Liver (tissue), 9 donors: Measurements from ENCODE around the gene C1orf210. TPM values are rescaled to one million over a fixed set of nuclear protein-coding genes. Genes with fewer than 3 reads are reported as not detected.

ENCODE experiments used
- DNase-seq: peaks from one replicate; pipeline ENCODE4 v3.0.0-alpha.2; 2017; ENCODE audit warnings: low spot score
- H3K27ac ChIP-seq, 2 donors: one replicate each; pipeline ENCODE4 v1.7.0; 2013; ENCODE audit warnings: inconsistent platforms in 2 of 2, low read length in 2 of 2, control low read depth in 1 of 2, low read depth in 1 of 2, mild to moderate bottlenecking in 1 of 2
- H3K27me3 ChIP-seq, 4 donors: one replicate each; pipeline versions ENCODE4 v1.6.1 to v1.7.0; 2013; ENCODE audit warnings: low read length in 3 of 4, inconsistent platforms in 1 of 4, mild to moderate bottlenecking in 1 of 4, moderate library complexity in 1 of 4; ENCODE audit not compliant: control insufficient read depth in 4 of 4, insufficient read depth in 4 of 4
- H3K36me3 ChIP-seq, 4 donors: one replicate each; pipeline versions ENCODE4 v1.6.1 to v1.7.0; 2013; ENCODE audit warnings: low read length in 3 of 4, mild to moderate bottlenecking in 3 of 4, low read depth in 1 of 4, moderate library complexity in 1 of 4; ENCODE audit not compliant: control insufficient read depth in 4 of 4, insufficient read depth in 3 of 4
- H3K4me1 ChIP-seq, 4 donors: one replicate each; pipeline versions ENCODE4 v1.6.1 to v1.7.0; 2013; ENCODE audit warnings: low read length in 3 of 4, mild to moderate bottlenecking in 3 of 4, moderate library complexity in 1 of 4; ENCODE audit not compliant: control insufficient read depth in 4 of 4, insufficient read depth in 4 of 4
- H3K4me3 ChIP-seq, 3 donors: one replicate each; pipeline versions ENCODE4 v1.6.1 to v1.7.0; 2013; ENCODE audit warnings: low read length in 3 of 3, control low read depth in 1 of 3, low read depth in 1 of 3, mild to moderate bottlenecking in 1 of 3
- H3K9ac ChIP-seq, 2 donors: one replicate each; pipeline ENCODE4 v1.7.0; 2013; ENCODE audit warnings: low read length in 2 of 2, mild to moderate bottlenecking in 2 of 2, moderate library complexity in 2 of 2, control low read depth in 1 of 2, low read depth in 1 of 2
- H3K9me3 ChIP-seq, 4 donors: one replicate each; pipeline versions ENCODE4 v1.6.1 to v1.7.0; 2013; ENCODE audit warnings: low read length in 3 of 4; ENCODE audit not compliant: control insufficient read depth in 4 of 4
- ATF3 ChIP-seq: IDR thresholded peaks from 2 replicates; pipeline ENCODE4 v1.6.1; 2016; ENCODE audit warnings: antibody characterized with exemption
- CTCF ChIP-seq: fragments of 150-350 bp; IDR thresholded peaks from 2 replicates; pipeline ENCODE4 v1.5.1; 2017; ENCODE audit warnings: improper control_type of control experiment, low read depth, low read length; ENCODE audit not compliant: missing input control
- EGR1 ChIP-seq, 2 donors: IDR thresholded peaks; 2 replicates each; pipeline ENCODE4 v1.6.1; 2016 to 2018; ENCODE audit warnings: antibody characterized with exemption in 2 of 2, low read depth in 2 of 2
- FOXA1 ChIP-seq: IDR thresholded peaks from 2 replicates; pipeline ENCODE4 v1.6.1; 2016; ENCODE audit warnings: antibody characterized with exemption
- FOXA2 ChIP-seq: IDR thresholded peaks from 2 replicates; pipeline ENCODE4 v1.6.1; 2016; ENCODE audit warnings: antibody characterized with exemption
- GABPA ChIP-seq, 2 donors: IDR thresholded peaks in 1 of 2; conservative IDR thresholded peaks in 1 of 2; 2 replicates each; pipeline ENCODE4 v1.6.1; 2016; ENCODE audit warnings: antibody characterized with exemption in 2 of 2, mild to moderate bottlenecking in 1 of 2, moderate library complexity in 1 of 2
- HNF4A ChIP-seq, 2 donors: conservative IDR thresholded peaks; 2 replicates each; pipeline ENCODE4 v1.6.1; 2016; ENCODE audit warnings: antibody characterized with exemption in 2 of 2, mild to moderate bottlenecking in 2 of 2
- HNF4G ChIP-seq: IDR thresholded peaks from 2 replicates; pipeline ENCODE4 v1.6.1; 2016; ENCODE audit warnings: antibody characterized with exemption
- JUND ChIP-seq, 2 donors: IDR thresholded peaks; 2 replicates each; pipeline ENCODE4 v1.6.1; 2016; ENCODE audit warnings: antibody characterized with exemption in 2 of 2
- NR2F2 ChIP-seq: IDR thresholded peaks from 2 replicates; pipeline ENCODE4 v1.6.1; 2016; ENCODE audit warnings: antibody characterized with exemption
- RAD21 ChIP-seq, 2 donors: IDR thresholded peaks; 2 replicates each; pipeline ENCODE4 v1.6.1; 2016; ENCODE audit warnings: antibody characterized with exemption in 2 of 2, mild to moderate bottlenecking in 2 of 2
- REST ChIP-seq: IDR thresholded peaks from 2 replicates; pipeline ENCODE4 v1.6.1; 2016; ENCODE audit warnings: antibody characterized with exemption, mild to moderate bottlenecking
- RXRA ChIP-seq, 2 donors: IDR thresholded peaks; 2 replicates each; pipeline ENCODE4 v1.6.1; 2017 to 2018; ENCODE audit warnings: antibody characterized with exemption in 2 of 2, mild to moderate bottlenecking in 1 of 2
- SP1 ChIP-seq: IDR thresholded peaks from 2 replicates; pipeline ENCODE4 v1.6.1; 2018; ENCODE audit warnings: antibody characterized with exemption, mild to moderate bottlenecking
- TAF1 ChIP-seq: conservative IDR thresholded peaks from 2 replicates; pipeline ENCODE4 v1.6.1; 2016; ENCODE audit warnings: antibody characterized with exemption, mild to moderate bottlenecking
- YY1 ChIP-seq: IDR thresholded peaks from 2 replicates; pipeline ENCODE4 v1.6.1; 2016; ENCODE audit warnings: antibody characterized with exemption, mild to moderate bottlenecking
- ZBTB33 ChIP-seq: IDR thresholded peaks from 2 replicates; pipeline ENCODE4 v1.6.1; 2016; ENCODE audit warnings: antibody characterized with exemption
- WGBS: extraction: QIAGEN DNeasy Blood & Tissue Kit; methylation state at CpG from one replicate; pipeline ENCODE4 v1.1.7; 2013; 5-methylcytosine and 5-hydroxymethylcytosine counted together
- polyA plus RNA-seq, 2 donors: library from polyadenylated mRNA; stranded (reverse) in 1 of 2; unstranded in 1 of 2; fragments of 200-250 nt in 1 of 2; fragments of >200 nt in 1 of 2; fragmentation: Nextera tagmentation in 1 of 2; extraction: Ambion mirVana in 1 of 2; gene quantifications; one replicate each; pipeline versions ENCODE4 v1.2.1 to v1.2.3, GENCODE V29; 2013 to 2015
- total RNA-seq, 2 donors: library from RNA; depleted of rRNA; stranded (reverse); fragments of >200 nt; gene quantifications; one replicate each; pipeline ENCODE4 v1.2.3, GENCODE V29; 2014
- donor health status: healthy.
- donor health status: healthy.
- donor health status: healthy.
- donor health status: healthy.
- donor health status: healthy.

C1orf210 gene
- total and polyA plus RNA-seq, 4 donors = 0.75 to 5.0 (median 1.2) TPM

GRCh38 chr1:43272576-43273571, 12.5 kb downstream of the C1orf210 start:
- TF ChIP-seq ZBTB33 = no peak
- TF ChIP-seq SP1 = no peak
- no peak for TF ChIP-seq YY1
- no peak for TF ChIP-seq ATF3
- no peak for TF ChIP-seq CTCF
- no peak for TF ChIP-seq GABPA (IDR thresholded peaks at IDR 0.05 in 1 of 2, conservative IDR thresholded peaks at IDR 0.05 in 1 of 2)
- TF ChIP-seq FOXA2 = no peak
- TF ChIP-seq RXRA (IDR thresholded peaks at IDR 0.05) = no peak
- no peak for TF ChIP-seq FOXA1
- TF ChIP-seq REST = no peak
- TF ChIP-seq RAD21 (IDR thresholded peaks at IDR 0.05) = no peak
- no peak for TF ChIP-seq EGR1 (IDR thresholded peaks at IDR 0.05; ENCODE audit: low read depth in 2 of 2)
- H3K4me1 ChIP-seq = peaks cover 8 to 27% (median 20%) of the 10 kb centered on the region in 4 donors

GRCh38 chr1:43272161-43272560, 13.2 kb downstream of the C1orf210 start:
- no peak for DNase-seq
- no peaks in the 10 kb centered on the region for H3K36me3 ChIP-seq
- H3K9ac ChIP-seq = no peak overlapping the region
- peaks cover 8 to 25% (median 19%) of the 10 kb centered on the region in 4 donors for H3K4me1 ChIP-seq
- no peak overlapping the region for H3K27ac ChIP-seq
- H3K9me3 ChIP-seq = no peaks in the 10 kb centered on the region
- no peak overlapping the region for H3K4me3 ChIP-seq
- WGBS = 87% methylated on average over 9 of the region's 9 CpGs
- peaks cover 0 to 2% (median 0%) of the 10 kb centered on the region in 4 donors for H3K27me3 ChIP-seq
- TF ChIP-seq HNF4A (conservative IDR thresholded peaks at IDR 0.05) (no peak), YY1 (no peak), REST (no peak), GABPA (IDR thresholded peaks at IDR 0.05 in 1 of 2, conservative IDR thresholded peaks at IDR 0.05 in 1 of 2) (no peak), FOXA2 (no peak), RAD21 (IDR thresholded peaks at IDR 0.05) (no peak), SP1 (no peak), JUND (IDR thresholded peaks at IDR 0.05) (no peak), RXRA (IDR thresholded peaks at IDR 0.05) (no peak), EGR1 (IDR thresholded peaks at IDR 0.05; ENCODE audit: low read depth in 2 of 2) (no peak), FOXA1 (no peak), NR2F2 (no peak), HNF4G (no peak), TAF1 (no peak)

More at GRCh38 chr1:43272576-43273571, 12.5 kb downstream of the C1orf210 start:
- no peaks in the 10 kb centered on the region for H3K36me3 ChIP-seq
- peaks cover 0 to 2% (median 0%) of the 10 kb centered on the region in 4 donors for H3K27me3 ChIP-seq
- no peak overlapping the region for H3K27ac ChIP-seq
- DNase-seq = no peak
- H3K9me3 ChIP-seq = no peaks in the 10 kb centered on the region
- 98% methylated on average over 46 of the region's 46 CpGs for WGBS
- H3K4me3 ChIP-seq = no peak overlapping the region
- no peak overlapping the region for H3K9ac ChIP-seq
